ENCODE measurements around the gene AMDHD2.
A peak's percentile ranks its signal among the peaks of the same experiment; 100 is the strongest.

AMDHD2 gene

GRCh38 chr16:2520097-2520783 lies at the start of gene AMDHD2:
Gene AMDHD2, plus strand, starts transcription at chr16:2520371. Its CDS starts 88 bp downstream, at chr16:2520459.
- Mint-ChIP-seq H3K4me3 (peak within 1 kb of the TSS; percentile 82 to 92), H3K27ac (peak within 1 kb of the TSS; percentile 92 to 96), H3K9me3 (no peaks in the 10 kb centered on the region), H3K4me1 (peaks cover 75% of the 10 kb centered on the region), H3K27me3 (no peaks in the 10 kb centered on the region)
- ATAC-seq (peak; percentile 83), DNase-seq (peak; percentile 85 to 89)

- H3K27ac Mint-ChIP-seq = no peak overlapping the region
- no peaks in the 10 kb centered on the region for H3K9me3 Mint-ChIP-seq
- peaks cover 52% of the 10 kb centered on the region for H3K4me1 Mint-ChIP-seq
- ATAC-seq = no peak
- H3K27me3 Mint-ChIP-seq = peaks cover 61% of the 10 kb centered on the region
- H3K4me3 Mint-ChIP-seq = no peak overlapping the region
- DNase-seq = no peak
Measured at GRCh38 chr16:2470603-2471015, 49.6 kb upstream of the AMDHD2 start.

- Mint-ChIP-seq H3K27ac (no peak within 1 kb of the TSS), H3K4me3 (peak within 1 kb of the TSS in 1 of 2 donors; percentile 63), H3K9me3 (no peaks in the 10 kb centered on the region), H3K27me3 (peaks cover 61% of the 10 kb centered on the region), H3K4me1 (peaks cover 57% of the 10 kb centered on the region)
- no peak for DNase-seq
- no peak for ATAC-seq
Measured at GRCh38 chr16:2471016-2471652, 49.0 kb upstream of the AMDHD2 start, which contains the start of gene NTN3. Gene NTN3, plus strand, starts transcription at chr16:2471297. Its CDS starts 405 bp downstream, at chr16:2471702.

- DNase-seq = no peak
- Mint-ChIP-seq H3K27ac (no peak overlapping the region), H3K4me3 (peak overlapping the region in 1 of 2 donors; percentile 63), H3K4me1 (peaks cover 64% of the 10 kb centered on the region), H3K27me3 (peaks cover 57% of the 10 kb centered on the region), H3K9me3 (no peaks in the 10 kb centered on the region)
- ATAC-seq = no peak
Measured at GRCh38 chr16:2471653-2472487, 48.3 kb upstream of the AMDHD2 start.

GRCh38 chr16:2472488-2472864 lies 47.7 kb upstream of the AMDHD2 start:
- H3K9me3 Mint-ChIP-seq = no peaks in the 10 kb centered on the region
- no peak overlapping the region for H3K4me3 Mint-ChIP-seq
- peaks cover 51% of the 10 kb centered on the region for H3K27me3 Mint-ChIP-seq
- no peak for DNase-seq
- peaks cover 63% of the 10 kb centered on the region for H3K4me1 Mint-ChIP-seq
- H3K27ac Mint-ChIP-seq = no peak overlapping the region
- ATAC-seq = no peak

- ATAC-seq = no peak
- DNase-seq = no peak
- H3K4me1 Mint-ChIP-seq = peaks cover 67% of the 10 kb centered on the region
- no peaks in the 10 kb centered on the region for H3K9me3 Mint-ChIP-seq
- peaks cover 48% of the 10 kb centered on the region for H3K27me3 Mint-ChIP-seq
- H3K4me3 Mint-ChIP-seq = peak overlapping the region; percentile 55 to 72
- peak overlapping the region in 1 of 2 donors; percentile 71 for H3K27ac Mint-ChIP-seq
Measured at GRCh38 chr16:2472885-2473445, 47.2 kb upstream of the AMDHD2 start.

- peak overlapping the region in 1 of 2 donors; percentile 71 for H3K27ac Mint-ChIP-seq
Measured at GRCh38 chr16:2473446-2473926, 46.7 kb upstream of the AMDHD2 start.

GRCh38 chr16:2473999-2474876 lies 45.9 kb upstream of the AMDHD2 start:
- ATAC-seq (peak; percentile 68), DNase-seq (peak; percentile 57 to 65)
- H3K27ac Mint-ChIP-seq = peak overlapping the region; percentile 69 to 87
- no peaks in the 10 kb centered on the region for H3K9me3 Mint-ChIP-seq
- H3K4me1 Mint-ChIP-seq = peaks cover 57% of the 10 kb centered on the region
- peak overlapping the region; percentile 86 to 90 for H3K4me3 Mint-ChIP-seq
- peaks cover 35% of the 10 kb centered on the region for H3K27me3 Mint-ChIP-seq

More at GRCh38 chr16:2473446-2473926, 46.7 kb upstream of the AMDHD2 start:
- Mint-ChIP-seq H3K27me3 (peaks cover 43% of the 10 kb centered on the region), H3K9me3 (no peaks in the 10 kb centered on the region), H3K4me3 (peak overlapping the region; percentile 55 to 72), H3K4me1 (peaks cover 65% of the 10 kb centered on the region)
- DNase-seq (no peak), ATAC-seq (no peak)

GRCh38 chr16:2474877-2475412 lies 45.2 kb upstream of the AMDHD2 start, which contains the start of gene TBC1D24:
Gene TBC1D24, plus strand, starts transcription at chr16:2475127. Its CDS starts 21,022 bp downstream, at chr16:2496149.
- H3K9me3 Mint-ChIP-seq = no peaks in the 10 kb centered on the region
- H3K4me1 Mint-ChIP-seq = peaks cover 50% of the 10 kb centered on the region
- H3K4me3 Mint-ChIP-seq = peak within 1 kb of the TSS; percentile 86 to 90
- H3K27me3 Mint-ChIP-seq = peaks cover 28% of the 10 kb centered on the region
- peak within 1 kb of the TSS; percentile 69 to 87 for H3K27ac Mint-ChIP-seq
- ATAC-seq (peak; percentile 74), DNase-seq (peak; percentile 85)

GRCh38 chr16:2475413-2476344 lies 44.5 kb upstream of the AMDHD2 start:
- H3K9me3 Mint-ChIP-seq = no peaks in the 10 kb centered on the region
- ATAC-seq (peak; percentile 61), DNase-seq (peak; percentile 51 to 54)
- peak overlapping the region in 1 of 2 donors; percentile 67 for H3K27ac Mint-ChIP-seq
- H3K27me3 Mint-ChIP-seq = peaks cover 21% of the 10 kb centered on the region
- peak overlapping the region; percentile 68 to 69 for H3K4me3 Mint-ChIP-seq
- H3K4me1 Mint-ChIP-seq = peaks cover 43% of the 10 kb centered on the region

- Mint-ChIP-seq H3K4me3 (peak overlapping the region; percentile 59 to 68), H3K27me3 (peaks cover 20% of the 10 kb centered on the region), H3K4me1 (peaks cover 43% of the 10 kb centered on the region), H3K27ac (peak overlapping the region in 1 of 2 donors; percentile 67), H3K9me3 (no peaks in the 10 kb centered on the region)
- DNase-seq (no peak), ATAC-seq (no peak)
Measured at GRCh38 chr16:2476345-2476720, 43.8 kb upstream of the AMDHD2 start.

GRCh38 chr16:2476741-2477140 lies 43.4 kb upstream of the AMDHD2 start:
- no peak overlapping the region for H3K4me3 Mint-ChIP-seq
- H3K4me1 Mint-ChIP-seq = peaks cover 42% of the 10 kb centered on the region
- no peak overlapping the region for H3K27ac Mint-ChIP-seq
- no peaks in the 10 kb centered on the region for H3K9me3 Mint-ChIP-seq
- DNase-seq = no peak
- no peak for ATAC-seq
- H3K27me3 Mint-ChIP-seq = peaks cover 18% of the 10 kb centered on the region

- ATAC-seq = no peak
- Mint-ChIP-seq H3K27ac (no peak overlapping the region), H3K27me3 (peaks cover 12% of the 10 kb centered on the region), H3K9me3 (no peaks in the 10 kb centered on the region), H3K4me3 (no peak overlapping the region), H3K4me1 (peaks cover 42% of the 10 kb centered on the region)
- DNase-seq = no peak
Measured at GRCh38 chr16:2477327-2477726, 42.8 kb upstream of the AMDHD2 start.

All from stimulated activated naive CD8-positive, alpha-beta T cell treated with anti-CD3 and anti-CD28 coated beads, Interleukin-15, amount 100 ng/mL, for 72 hours (primary cell).